ENCODE results near the gene PRKCH.
A peak's percentile ranks its signal among the peaks of the same experiment; 100 is the strongest.

Gene PRKCH

DNA sequence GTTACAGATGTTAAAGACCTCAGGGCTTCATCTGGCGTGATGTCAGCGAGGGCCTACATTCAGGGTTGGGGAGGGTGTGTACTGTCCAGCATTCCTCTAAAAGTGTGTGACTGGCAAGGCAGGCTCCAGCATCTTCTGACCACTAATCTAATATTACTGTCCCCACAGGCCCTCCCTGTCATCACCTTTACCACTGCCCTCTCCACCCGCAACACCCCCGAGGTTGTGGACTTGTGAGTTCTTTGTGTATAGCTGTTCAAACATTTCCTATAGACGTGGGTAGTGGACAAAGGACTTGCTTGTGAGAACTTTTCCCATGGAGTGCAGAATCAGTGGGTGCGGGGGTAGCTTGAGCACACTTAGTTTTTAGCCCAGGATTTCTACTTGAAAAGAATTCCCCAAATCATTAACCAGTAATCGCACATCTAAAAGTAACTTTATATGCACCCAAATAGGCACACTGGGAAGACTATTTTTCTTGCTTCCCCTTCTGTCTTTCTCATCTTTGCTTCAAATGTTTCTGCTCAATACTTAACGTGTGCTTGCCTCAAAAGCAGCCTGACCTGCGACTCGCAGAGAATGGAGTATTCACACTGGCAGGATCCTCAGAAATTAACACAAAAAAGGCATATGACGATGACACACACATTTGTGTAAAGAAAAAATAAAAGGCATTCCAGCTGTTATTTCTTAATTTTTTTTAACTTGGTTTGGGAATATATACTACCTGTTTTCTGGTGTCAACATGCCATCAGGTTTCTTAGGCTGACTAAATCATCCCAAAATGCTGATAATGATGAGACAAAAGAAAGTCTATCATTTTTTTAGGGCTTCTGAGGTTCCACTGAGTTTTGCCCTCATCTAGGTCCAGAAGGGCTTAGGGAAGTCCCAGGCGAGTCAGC, 215.5 kb downstream of the PRKCH start:
- H3K4me1 Mint-ChIP-seq (ENCODE audit: low read depth), result peaks cover 75% of the 10 kb centered on the region
- no peaks in the 10 kb centered on the region for H3K9me3 Mint-ChIP-seq
- H3K36me3 Mint-ChIP-seq (ENCODE audit: low read depth), result peaks cover 92% of the 10 kb centered on the region
- H3K4me3 Mint-ChIP-seq, result peak overlapping the region; percentile 2
- no peaks in the 10 kb centered on the region for H3K27me3 Mint-ChIP-seq
- peak overlapping the region; percentile 75 for H3K27ac Mint-ChIP-seq

DNA sequence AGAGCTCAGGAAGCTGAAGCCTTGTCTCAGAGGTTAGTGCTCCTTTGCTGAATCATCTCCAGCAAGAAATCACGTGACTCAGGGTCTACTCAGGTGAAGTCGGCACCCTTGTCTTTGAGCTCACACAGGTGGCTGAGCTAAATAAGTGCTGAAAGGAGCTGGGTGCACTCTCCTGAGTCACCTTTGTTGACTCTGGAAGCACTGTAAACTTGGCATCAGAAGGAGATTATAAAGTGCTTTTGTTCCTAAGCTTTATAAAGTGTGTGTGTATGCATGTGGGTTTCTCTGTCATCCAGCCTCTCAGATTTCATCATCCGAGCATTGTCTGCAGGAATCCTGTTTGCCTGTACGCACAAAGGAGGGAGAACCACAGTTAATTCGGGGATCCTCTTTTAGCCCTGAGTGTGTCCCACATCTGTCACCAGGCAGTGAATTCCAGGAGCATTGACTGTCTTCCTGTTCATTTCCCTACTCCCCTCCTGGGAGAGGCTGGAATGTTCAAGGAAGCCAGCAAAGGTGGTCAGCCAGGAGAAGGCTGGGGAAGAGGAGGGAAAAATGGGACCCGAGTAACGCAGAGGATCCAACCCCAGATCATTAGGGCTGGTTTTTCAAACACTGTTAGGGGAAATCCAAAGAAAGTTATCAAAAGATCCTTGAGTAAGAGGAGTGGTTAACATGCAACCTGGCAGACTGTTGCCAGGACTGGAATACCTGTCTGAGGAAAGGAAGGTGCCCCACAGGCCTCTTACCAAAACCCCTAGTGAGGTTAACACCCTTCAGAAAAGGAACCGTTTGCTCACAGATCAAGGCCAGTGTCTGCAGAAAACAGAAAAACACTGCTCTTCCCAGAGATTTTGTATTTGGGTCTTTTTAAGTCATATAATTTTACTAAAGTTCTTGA, 216.4 kb downstream of the PRKCH start:
- Mint-ChIP-seq H3K27ac (peak overlapping the region; percentile 75), H3K4me3 (peak overlapping the region; percentile 27), H3K36me3 (ENCODE audit: low read depth) (peaks cover 84% of the 10 kb centered on the region), H3K27me3 (no peaks in the 10 kb centered on the region), H3K9me3 (no peaks in the 10 kb centered on the region), H3K4me1 (ENCODE audit: low read depth) (peaks cover 66% of the 10 kb centered on the region)

DNA sequence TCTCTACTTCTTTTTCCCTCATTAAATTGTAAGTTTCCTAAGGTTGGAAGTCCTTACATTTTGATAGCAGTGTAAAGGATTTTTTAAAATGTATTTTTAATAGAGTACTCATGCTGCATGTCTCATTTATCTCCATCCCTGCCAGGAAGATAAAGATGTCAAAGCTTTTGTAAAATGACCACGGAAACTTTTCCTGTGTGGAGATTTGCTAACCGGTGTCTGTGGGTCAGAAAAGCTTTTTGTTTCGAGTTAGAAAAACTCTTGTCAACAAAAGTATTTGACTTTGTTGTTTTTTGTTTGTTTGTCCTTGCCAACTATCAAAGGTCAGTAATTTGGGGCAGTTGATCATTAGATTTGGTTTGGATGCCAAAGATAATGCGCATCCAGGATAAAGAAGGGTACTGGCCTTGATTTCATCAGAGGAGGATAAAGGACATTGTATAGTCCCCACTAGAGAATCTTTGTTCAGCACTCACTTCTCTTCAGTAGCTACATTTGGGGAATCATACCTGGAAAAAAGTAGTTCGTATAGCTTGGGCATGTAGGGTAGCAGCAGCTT, 217.2 kb downstream of the PRKCH start:
- Mint-ChIP-seq H3K36me3 (ENCODE audit: low read depth) (peaks cover 81% of the 10 kb centered on the region), H3K4me1 (ENCODE audit: low read depth) (peaks cover 59% of the 10 kb centered on the region), H3K27ac (peak overlapping the region; percentile 75)

DNA sequence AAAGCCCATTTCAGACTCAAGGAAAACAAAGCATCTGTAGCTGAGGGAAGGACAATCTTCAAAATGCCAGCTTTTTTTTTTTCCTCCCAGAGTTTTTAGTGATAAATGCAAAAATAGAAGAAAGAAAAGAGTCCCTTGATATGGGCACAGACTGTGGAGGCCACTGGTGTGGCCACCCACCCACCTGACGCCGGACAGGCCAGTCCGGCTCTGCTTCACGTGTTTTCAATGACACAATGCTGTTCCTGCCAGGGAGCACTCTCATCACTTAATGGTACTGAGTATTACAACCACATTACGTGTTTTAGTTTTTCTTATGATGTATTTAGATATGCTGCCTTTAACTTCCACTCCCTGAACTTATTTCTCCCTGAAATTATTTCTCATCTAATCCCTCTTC, 218.3 kb downstream of the PRKCH start:
- Mint-ChIP-seq H3K4me3 (no peak overlapping the region), H3K27ac (peak overlapping the region; percentile 33), H3K27me3 (no peaks in the 10 kb centered on the region), H3K36me3 (ENCODE audit: low read depth) (peaks cover 81% of the 10 kb centered on the region), H3K4me1 (ENCODE audit: low read depth) (peaks cover 50% of the 10 kb centered on the region), H3K9me3 (no peaks in the 10 kb centered on the region)

More for the DNA sequence above, 217.2 kb downstream of the PRKCH start:
- no peak overlapping the region for H3K4me3 Mint-ChIP-seq
- H3K9me3 Mint-ChIP-seq, result no peaks in the 10 kb centered on the region
- H3K27me3 Mint-ChIP-seq, result no peaks in the 10 kb centered on the region

DNA sequence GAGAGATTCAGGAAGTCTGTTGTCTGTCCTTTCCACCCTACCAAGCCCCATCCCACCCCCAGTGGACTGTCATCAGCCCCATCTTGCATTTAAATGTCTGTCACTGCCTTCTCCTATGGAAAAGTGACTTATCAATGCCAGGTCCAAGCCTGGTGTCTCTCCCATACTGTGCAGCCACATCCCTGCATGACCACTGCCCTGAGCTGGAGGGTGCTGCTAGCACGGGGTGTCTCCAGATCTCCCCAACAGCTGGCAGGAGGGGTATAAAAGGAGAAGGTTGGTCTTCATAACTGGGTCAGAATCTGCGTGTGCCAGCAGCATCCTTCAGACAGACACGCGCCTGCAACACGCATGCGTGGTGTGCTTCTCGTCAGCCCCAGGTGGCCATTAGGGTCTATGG, 219.6 kb downstream of the PRKCH start:
- Mint-ChIP-seq H3K4me3 (no peak overlapping the region), H3K27ac (peak overlapping the region; percentile 28), H3K27me3 (no peaks in the 10 kb centered on the region), H3K4me1 (ENCODE audit: low read depth) (peaks cover 45% of the 10 kb centered on the region), H3K9me3 (no peaks in the 10 kb centered on the region), H3K36me3 (ENCODE audit: low read depth) (peaks cover 77% of the 10 kb centered on the region)

DNA sequence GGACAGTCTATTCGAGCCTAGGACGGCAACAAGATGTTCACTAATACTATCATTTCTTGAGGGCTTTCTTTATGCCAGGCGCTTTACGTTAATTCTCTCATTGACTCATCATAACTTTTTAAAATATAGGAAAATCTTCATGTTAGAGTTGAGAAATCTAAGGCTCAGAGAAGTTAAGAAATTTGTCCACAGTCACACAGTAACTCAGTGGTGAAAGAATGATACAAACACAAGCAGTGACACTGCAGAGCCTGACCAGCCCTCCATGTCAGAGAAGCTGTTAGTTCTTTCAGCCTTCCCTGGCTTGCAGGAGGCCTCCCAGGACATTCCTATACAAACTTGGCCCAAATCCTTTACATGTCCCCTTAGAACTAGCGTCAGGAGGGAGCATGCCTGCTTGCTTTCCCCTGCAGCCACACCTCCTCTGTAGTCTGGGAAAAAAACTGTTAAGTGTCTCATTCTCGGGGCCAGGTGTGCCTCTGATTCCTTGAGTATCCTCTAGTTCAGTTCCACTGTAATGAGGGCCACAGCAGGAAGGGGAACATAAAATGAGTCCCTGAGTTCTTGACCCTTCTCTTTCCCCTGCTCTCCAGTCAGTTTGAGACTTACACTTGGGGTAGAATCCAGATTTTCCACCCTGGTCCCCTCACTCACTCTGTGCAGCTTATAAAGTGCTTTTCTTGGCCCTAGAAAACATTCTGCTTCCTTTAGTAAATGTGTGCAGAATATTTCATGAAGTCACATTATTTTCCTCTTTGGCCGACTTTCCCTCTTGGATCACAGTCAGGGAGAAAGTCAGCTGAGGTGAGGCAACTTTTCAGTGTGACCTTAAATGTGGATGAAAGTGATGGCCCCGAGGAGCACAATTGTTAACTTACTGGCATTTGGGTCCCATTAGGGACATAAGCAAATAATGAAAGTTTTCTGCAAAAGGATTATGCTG, 221.7 kb downstream of the PRKCH start:
- no peak overlapping the region for H3K4me3 Mint-ChIP-seq
- peak overlapping the region; percentile 65 for H3K27ac Mint-ChIP-seq
- no peaks in the 10 kb centered on the region for H3K9me3 Mint-ChIP-seq
- H3K4me1 Mint-ChIP-seq (ENCODE audit: low read depth), result peaks cover 38% of the 10 kb centered on the region
- peaks cover 79% of the 10 kb centered on the region for H3K36me3 Mint-ChIP-seq (ENCODE audit: low read depth)
- H3K27me3 Mint-ChIP-seq, result no peaks in the 10 kb centered on the region

DNA sequence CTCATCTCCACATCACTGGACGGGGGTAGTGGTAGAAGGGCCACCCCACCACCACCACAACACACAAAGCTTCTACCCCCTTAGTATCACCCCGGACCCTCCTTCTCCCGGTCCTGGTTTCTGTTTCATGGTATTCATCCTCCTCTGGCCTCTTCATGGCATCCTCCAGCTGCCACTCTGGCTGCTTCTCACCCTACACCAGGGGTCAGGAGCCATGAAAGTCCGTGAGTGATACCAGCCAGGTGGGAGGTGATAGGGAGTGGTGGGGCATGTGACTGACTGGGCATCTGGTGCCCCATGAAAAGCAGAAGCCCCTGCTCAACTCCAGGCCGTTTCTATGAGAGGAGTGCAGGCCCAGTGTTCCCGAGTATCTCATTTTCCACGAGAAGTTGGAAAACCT, 222.6 kb downstream of the PRKCH start:
- no peaks in the 10 kb centered on the region for H3K9me3 Mint-ChIP-seq
- no peak overlapping the region for H3K4me3 Mint-ChIP-seq
- peak overlapping the region; percentile 65 for H3K27ac Mint-ChIP-seq
- H3K36me3 Mint-ChIP-seq (ENCODE audit: low read depth), result peaks cover 78% of the 10 kb centered on the region
- peaks cover 30% of the 10 kb centered on the region for H3K4me1 Mint-ChIP-seq (ENCODE audit: low read depth)
- H3K27me3 Mint-ChIP-seq, result no peaks in the 10 kb centered on the region

DNA sequence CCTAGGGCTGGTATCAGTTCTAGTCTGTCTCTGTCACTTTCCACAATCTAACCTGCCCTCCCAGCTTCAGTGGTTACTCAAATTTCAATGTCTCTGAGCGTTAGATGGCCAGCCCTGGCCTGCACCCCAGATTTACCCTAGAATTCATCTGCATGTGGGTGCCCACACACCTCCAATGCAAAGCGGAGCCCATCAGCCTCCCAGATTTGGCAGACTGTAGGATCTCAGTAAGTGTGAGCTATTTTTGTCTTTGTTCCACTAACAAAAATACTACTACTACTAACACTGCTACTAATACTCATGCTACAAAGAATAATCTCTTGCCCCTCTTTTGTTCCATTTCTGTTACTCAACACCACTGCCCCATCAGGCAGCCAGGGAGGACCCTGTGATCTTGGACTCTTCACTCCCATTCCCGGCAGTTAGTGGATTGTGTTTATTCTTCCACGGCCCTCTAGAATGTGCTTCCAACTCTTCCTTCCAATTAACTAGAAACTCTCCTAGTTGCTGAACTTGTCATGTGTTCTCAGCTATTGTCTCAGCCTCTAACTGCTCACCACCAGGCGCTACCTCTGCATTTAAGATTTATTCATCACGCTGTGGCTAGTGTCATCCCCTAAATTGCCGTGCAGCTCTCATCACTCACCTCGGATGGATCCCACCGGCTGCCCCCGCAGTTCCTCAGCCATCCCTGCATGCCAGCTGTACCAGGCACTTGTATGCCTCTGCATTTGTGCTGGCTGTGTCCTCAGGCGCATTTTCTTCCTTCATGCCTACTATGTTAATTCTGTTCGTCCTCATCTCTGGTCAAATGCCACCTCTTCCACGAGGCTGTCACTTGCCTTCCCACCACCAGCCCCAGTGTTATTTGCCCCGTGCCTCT, 223.3 kb downstream of the PRKCH start:
- Mint-ChIP-seq H3K9me3 (no peaks in the 10 kb centered on the region), H3K4me3 (no peak overlapping the region), H3K4me1 (ENCODE audit: low read depth) (peaks cover 29% of the 10 kb centered on the region), H3K36me3 (ENCODE audit: low read depth) (peaks cover 78% of the 10 kb centered on the region), H3K27me3 (no peaks in the 10 kb centered on the region), H3K27ac (peak overlapping the region; percentile 75)

DNA sequence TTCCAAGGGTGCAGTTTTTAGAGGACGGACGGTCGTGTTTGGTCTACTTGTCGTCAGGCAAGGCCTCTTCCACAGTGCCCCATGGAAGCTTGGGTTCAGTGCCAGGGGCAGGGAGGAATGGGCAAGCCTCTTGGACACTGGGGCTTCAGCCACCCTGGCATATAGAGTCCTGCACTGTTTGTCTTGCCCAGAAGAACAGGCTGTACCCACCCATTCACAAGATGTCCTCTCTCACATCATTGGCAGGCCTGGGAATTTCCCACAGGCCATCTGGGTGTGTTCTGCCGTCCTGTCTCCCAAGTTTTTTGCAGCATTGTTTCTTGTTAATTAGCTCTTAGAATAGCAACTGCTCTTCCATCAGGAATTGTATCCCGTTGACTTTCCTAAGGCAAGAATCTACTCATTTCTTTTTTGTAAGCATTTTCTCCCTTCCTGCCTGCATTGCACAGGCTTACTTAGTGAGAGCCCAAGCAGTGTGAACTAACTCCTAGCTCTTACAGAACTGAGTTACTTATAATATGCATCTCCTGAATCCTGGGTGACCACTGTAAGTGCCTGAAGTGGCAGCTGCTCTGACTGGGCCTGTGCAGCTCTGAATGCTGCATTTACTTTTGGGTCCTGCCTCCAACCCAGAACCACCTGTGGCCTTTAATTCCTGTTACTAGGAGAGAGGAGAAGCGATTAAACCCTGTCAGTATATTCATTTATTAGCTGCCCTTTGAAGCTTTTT, 224.5 kb downstream of the PRKCH start:
- Mint-ChIP-seq H3K27ac (peak overlapping the region; percentile 43), H3K27me3 (no peaks in the 10 kb centered on the region), H3K4me3 (no peak overlapping the region), H3K36me3 (ENCODE audit: low read depth) (peaks cover 79% of the 10 kb centered on the region), H3K9me3 (no peaks in the 10 kb centered on the region), H3K4me1 (ENCODE audit: low read depth) (peaks cover 35% of the 10 kb centered on the region)

DNA sequence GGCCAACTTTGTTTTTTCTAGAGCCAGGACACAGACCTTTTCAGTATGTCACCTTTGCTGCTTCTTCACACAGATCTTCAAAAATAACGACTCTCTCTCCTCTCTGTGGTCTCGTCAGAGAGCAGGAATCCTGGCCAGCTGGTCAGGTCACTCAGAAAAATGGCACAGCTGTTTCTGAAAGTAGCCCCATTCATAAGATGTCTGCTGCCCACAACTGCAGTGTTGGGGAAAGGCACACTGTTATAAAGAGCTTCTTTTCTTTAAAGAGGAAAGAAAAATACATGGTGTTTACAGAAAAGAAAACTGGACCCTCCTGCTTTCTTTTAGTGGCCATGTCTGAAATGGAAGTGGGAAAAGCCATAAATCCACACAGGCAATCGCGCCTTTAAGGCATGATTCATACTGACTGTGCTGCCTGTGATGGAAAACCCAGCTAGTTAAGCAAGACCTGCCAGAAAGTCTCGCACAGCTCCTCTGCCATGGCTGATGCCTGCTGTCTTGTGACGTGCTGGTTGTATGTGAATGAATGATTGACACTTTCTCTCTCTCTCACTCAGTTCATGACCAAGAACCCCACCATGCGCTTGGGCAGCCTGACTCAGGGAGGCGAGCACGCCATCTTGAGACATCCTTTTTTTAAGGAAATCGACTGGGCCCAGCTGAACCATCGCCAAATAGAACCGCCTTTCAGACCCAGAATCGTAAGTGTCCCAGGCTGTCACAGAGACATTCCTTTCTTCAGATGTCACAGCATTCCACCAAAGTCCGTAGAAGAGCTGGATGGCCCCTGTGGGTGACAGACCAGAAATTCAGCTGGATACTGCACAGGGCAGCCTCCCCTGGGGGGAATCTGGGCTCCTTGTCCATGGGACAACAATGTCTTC, 226.0 kb downstream of the PRKCH start:
- Mint-ChIP-seq H3K36me3 (ENCODE audit: low read depth) (peaks cover 84% of the 10 kb centered on the region), H3K4me3 (no peak overlapping the region), H3K27me3 (no peaks in the 10 kb centered on the region), H3K9me3 (no peaks in the 10 kb centered on the region), H3K4me1 (ENCODE audit: low read depth) (peaks cover 50% of the 10 kb centered on the region), H3K27ac (peak overlapping the region; percentile 78)

DNA sequence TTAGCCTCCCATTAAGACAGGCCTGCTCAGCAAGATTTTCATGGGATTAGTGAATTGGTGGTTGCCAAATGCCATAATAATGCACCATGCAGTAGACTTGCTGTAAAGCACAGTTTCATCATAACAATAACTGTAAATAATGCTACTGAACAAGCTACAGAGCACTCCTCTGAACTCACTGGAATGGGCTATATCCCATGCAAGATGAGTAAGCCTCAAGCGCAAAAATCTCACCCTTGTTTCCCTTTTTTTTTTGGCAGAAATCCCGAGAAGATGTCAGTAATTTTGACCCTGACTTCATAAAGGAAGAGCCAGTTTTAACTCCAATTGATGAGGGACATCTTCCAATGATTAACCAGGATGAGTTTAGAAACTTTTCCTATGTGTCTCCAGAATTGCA, 228.0 kb downstream of the PRKCH start:
- Mint-ChIP-seq H3K4me1 (ENCODE audit: low read depth) (peaks cover 70% of the 10 kb centered on the region), H3K27ac (no peak overlapping the region), H3K4me3 (no peak overlapping the region), H3K36me3 (ENCODE audit: low read depth) (peaks cover 81% of the 10 kb centered on the region), H3K27me3 (no peaks in the 10 kb centered on the region), H3K9me3 (no peaks in the 10 kb centered on the region)

DNA sequence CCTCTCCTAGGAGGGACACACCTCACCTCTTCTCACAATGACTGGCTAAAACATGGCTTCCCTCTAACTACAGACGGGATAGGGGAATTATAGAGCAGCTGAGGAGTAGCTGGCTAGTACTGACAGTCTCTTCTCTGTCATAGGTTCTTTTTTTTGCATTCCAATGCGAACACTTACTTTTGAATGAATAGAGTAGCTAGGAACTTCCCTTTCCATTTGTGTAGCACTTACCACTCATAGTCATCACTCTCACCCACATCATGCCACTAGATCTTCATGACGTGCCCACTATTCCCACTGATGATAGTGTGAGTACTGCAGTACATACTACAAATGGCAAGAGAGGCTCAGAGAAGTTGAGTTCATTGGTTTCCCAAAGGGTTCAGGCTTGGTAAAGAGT, 230.0 kb downstream of the PRKCH start:
- peaks cover 63% of the 10 kb centered on the region for H3K4me1 Mint-ChIP-seq (ENCODE audit: low read depth)
- peak overlapping the region; percentile 96 for H3K27ac Mint-ChIP-seq
- H3K4me3 Mint-ChIP-seq, result no peak overlapping the region
- H3K9me3 Mint-ChIP-seq, result no peaks in the 10 kb centered on the region
- peaks cover 65% of the 10 kb centered on the region for H3K36me3 Mint-ChIP-seq (ENCODE audit: low read depth)
- no peaks in the 10 kb centered on the region for H3K27me3 Mint-ChIP-seq
